Lung (tissue), 12 donors: ENCODE measurements around the gene TEX28. TPM values are rescaled to one million over a fixed set of nuclear protein-coding genes. Genes with fewer than 3 reads are reported as not detected.
"Not testable (repeated sequence)": the region's sequence is repeated elsewhere in the genome, so short reads cannot be mapped to it uniquely, and the experiment has no call there.

ENCODE experiments used
- ATAC-seq: fragments of 200-7000 bp; cut with Tn5 transposase; one replicate; pipeline ENCODE4 v1.9.1; 2020; ENCODE audit warnings: moderate number of reproducible peaks; ENCODE audit not compliant: insufficient read depth, low FRiP score
- DNase-seq, 3 donors: peaks; one replicate each; pipeline ENCODE4 v3.0.0-alpha.2; 2013 to 2017
- H3K27ac ChIP-seq, 2 donors: one replicate each; pipeline ENCODE4 v1.5.1; 2013; ENCODE audit warnings: mild to moderate bottlenecking in 2 of 2, moderate library complexity in 2 of 2, control low read depth in 1 of 2, inconsistent platforms in 1 of 2, low read depth in 1 of 2, low read length in 1 of 2
- H3K27me3 ChIP-seq, 3 donors: one replicate each; pipeline ENCODE4 v1.5.1; 2013; ENCODE audit warnings: low read length in 2 of 3; ENCODE audit not compliant: control insufficient read depth in 3 of 3, insufficient read depth in 3 of 3
- H3K36me3 ChIP-seq, 4 donors: one replicate each; pipeline ENCODE4 v1.5.1; 2013; ENCODE audit warnings: low read length in 4 of 4, mild to moderate bottlenecking in 1 of 4, moderate library complexity in 1 of 4; ENCODE audit not compliant: control insufficient read depth in 4 of 4, insufficient read depth in 4 of 4
- H3K4me1 ChIP-seq, 5 donors: one replicate each; pipeline ENCODE4 v1.5.1; 2013; ENCODE audit warnings: low read length in 5 of 5, mild to moderate bottlenecking in 2 of 5, moderate library complexity in 1 of 5; ENCODE audit not compliant: control insufficient read depth in 5 of 5, insufficient read depth in 5 of 5
- H3K4me3 ChIP-seq: one replicate; pipeline ENCODE4 v1.5.1; 2013; ENCODE audit warnings: mild to moderate bottlenecking, control low read depth, moderate library complexity
- H3K9ac ChIP-seq, 2 donors: one replicate each; pipeline ENCODE4 v1.5.1; 2013; ENCODE audit warnings: low read length in 2 of 2, control low read depth in 1 of 2; ENCODE audit not compliant: insufficient read depth in 1 of 2
- H3K9me3 ChIP-seq, 4 donors: one replicate each; pipeline ENCODE4 v1.5.1; 2013; ENCODE audit warnings: low read length in 3 of 4, mild to moderate bottlenecking in 1 of 4, moderate library complexity in 1 of 4; ENCODE audit not compliant: control insufficient read depth in 4 of 4, insufficient read depth in 3 of 4
- CTCF ChIP-seq: IDR thresholded peaks from 2 replicates; pipeline ENCODE4 v1.5.1; 2012; ENCODE audit warnings: mild to moderate bottlenecking; ENCODE audit errors: control extremely low read depth, extremely low read depth
- WGBS, 2 donors: extraction: QIAGEN DNeasy Blood & Tissue Kit; methylation state at CpG; one replicate each; pipeline ENCODE4 v1.1.7; 2013; 5-methylcytosine and 5-hydroxymethylcytosine counted together
- polyA plus RNA-seq, 2 donors: library from polyadenylated mRNA; stranded (reverse); fragments of 200-250 nt; gene quantifications; one replicate each; pipeline ENCODE4 v1.2.1, GENCODE V29; 2013
- total RNA-seq, 2 donors: library from RNA; depleted of rRNA in 1 of 2; stranded (reverse); fragments of >200 nt in 1 of 2; gene quantifications; one replicate each; pipeline ENCODE4 v1.2.1, GENCODE V29; 2014 to 2021
- donor health status: control.
- donor health status: control.
- donor health status: Bipolar disorder and iron deficiency.
- donor health status: healthy.
- donor health status: DM: yes; HTN: yes; CAD: no.

TEX28 gene
- total and polyA plus RNA-seq, 4 donors: 0.02 TPM; not detected in 3

GRCh38 chrX:154307202-154307601 is 12.3 kb upstream of the TEX28 start:
- TF ChIP-seq CTCF: no peak
- no peaks in the 10 kb centered on the region for H3K9me3 ChIP-seq
- H3K27ac ChIP-seq: no peak overlapping the region
- H3K9ac ChIP-seq: no peak overlapping the region
- no peaks in the 10 kb centered on the region for H3K36me3 ChIP-seq
- 82 to 96% methylated on average over 6 of the region's 6 CpGs for WGBS, 2 donors
- DNase-seq (no peak), ATAC-seq (no peak)
- H3K27me3 ChIP-seq: no peaks in the 10 kb centered on the region
- no peaks in the 10 kb centered on the region for H3K4me1 ChIP-seq
- no peak overlapping the region for H3K4me3 ChIP-seq

- H3K27ac ChIP-seq: no peak overlapping the region
- 68 to 87% methylated on average over 9 to 11 of the region's 11 CpGs for WGBS, 2 donors
- H3K27me3 ChIP-seq: no peaks in the 10 kb centered on the region
- H3K9ac ChIP-seq: no peak overlapping the region
- no peak for DNase-seq
- H3K4me1 ChIP-seq: no peaks in the 10 kb centered on the region
- no peak for TF ChIP-seq CTCF
- H3K9me3 ChIP-seq: no peaks in the 10 kb centered on the region
- H3K36me3 ChIP-seq: no peaks in the 10 kb centered on the region
- H3K4me3 ChIP-seq: no peak overlapping the region
- no peak for ATAC-seq
Observed at GRCh38 chrX:154305541-154306205, 10.7 kb upstream of the TEX28 start.

GRCh38 chrX:154304846-154305245 is 9.9 kb upstream of the TEX28 start:
- H3K36me3 ChIP-seq: no peaks in the 10 kb centered on the region
- no peak for ATAC-seq
- no peaks in the 10 kb centered on the region for H3K27me3 ChIP-seq
- H3K27ac ChIP-seq: no peak overlapping the region
- H3K4me3 ChIP-seq: no peak overlapping the region
- H3K9ac ChIP-seq: no peak overlapping the region
- H3K4me1 ChIP-seq: no peaks in the 10 kb centered on the region
- no peak for DNase-seq
- TF ChIP-seq CTCF: no peak
- no peaks in the 10 kb centered on the region for H3K9me3 ChIP-seq
- 84 to 86% methylated on average over 10 of the region's 10 CpGs for WGBS, 2 donors

GRCh38 chrX:154303476-154303875 is 8.6 kb upstream of the TEX28 start:
- H3K27ac ChIP-seq: no peak overlapping the region
- ATAC-seq (no peak), DNase-seq (no peak)
- no peaks in the 10 kb centered on the region for H3K4me1 ChIP-seq
- H3K9me3 ChIP-seq: no peaks in the 10 kb centered on the region
- H3K4me3 ChIP-seq: no peak overlapping the region
- no peaks in the 10 kb centered on the region for H3K36me3 ChIP-seq
- TF ChIP-seq CTCF: no peak
- WGBS, 2 donors: 72 to 76% methylated on average over 6 to 8 of the region's 8 CpGs
- no peak overlapping the region for H3K9ac ChIP-seq
- H3K27me3 ChIP-seq: no peaks in the 10 kb centered on the region

GRCh38 chrX:154302998-154303397 is 8.1 kb upstream of the TEX28 start:
- not testable (repeated sequence) for H3K27ac ChIP-seq, H3K9me3 ChIP-seq, H3K27me3 ChIP-seq, H3K4me1 ChIP-seq, H3K9ac ChIP-seq, H3K36me3 ChIP-seq, H3K4me3 ChIP-seq, DNase-seq, ATAC-seq
- WGBS, 2 donors: 83 to 85% methylated on average over 7 of the region's 7 CpGs
